HG02870 (cell line): ENCODE measurements around the gene RAI1.

ENCODE experiments used
- ATAC-seq: cut with Tn5 transposase; IDR thresholded peaks from one replicate; pipeline ENCODE4 v1.9.1; 2021; ENCODE audit warnings: mild to moderate bottlenecking, moderate library complexity; ENCODE audit not compliant: unreplicated experiment

RAI1 gene

GRCh38 chr17:17823433-17824118, 142.3 kb downstream of the RAI1 start:
- ATAC-seq: peak; percentile 62

- ATAC-seq: peak; percentile 9
These were observed 143.0 kb downstream of the RAI1 start for GRCh38 chr17:17824119-17824782.

GRCh38 chr17:17824783-17825614, 143.7 kb downstream of the RAI1 start:
- no peak for ATAC-seq

GRCh38 chr17:17826342-17826713, 145.1 kb downstream of the RAI1 start:
- ATAC-seq: no peak

- no peak for ATAC-seq
These were observed 145.9 kb downstream of the RAI1 start for GRCh38 chr17:17826942-17827785.

- no peak for ATAC-seq
These were observed 146.8 kb downstream of the RAI1 start for GRCh38 chr17:17827826-17828621.

GRCh38 chr17:17830269-17830567, 149.0 kb downstream of the RAI1 start:
- no peak for ATAC-seq

GRCh38 chr17:17830740-17831207, 149.5 kb downstream of the RAI1 start:
- ATAC-seq: no peak

GRCh38 chr17:17831208-17832031, 150.2 kb downstream of the RAI1 start:
- no peak for ATAC-seq

- no peak for ATAC-seq
These were observed 150.7 kb downstream of the RAI1 start for GRCh38 chr17:17832032-17832363.

- ATAC-seq: peak; percentile 5
These were observed 152.6 kb downstream of the RAI1 start for GRCh38 chr17:17833658-17834357.

GRCh38 chr17:17834974-17835373, 153.7 kb downstream of the RAI1 start:
- ATAC-seq: no peak

- ATAC-seq: no peak
These were observed 154.4 kb downstream of the RAI1 start for GRCh38 chr17:17835415-17836249.

- ATAC-seq: peak; percentile 60
These were observed 155.1 kb downstream of the RAI1 start for GRCh38 chr17:17836250-17836817.

- peak; percentile 21 for ATAC-seq
These were observed 155.6 kb downstream of the RAI1 start, which contains the start of gene SREBF1 for GRCh38 chr17:17836818-17837379. Gene SREBF1 (minus strand): TSS chr17:17836986. CDS start chr17:17836817, 169 bp downstream.

- ATAC-seq: no peak
These were observed 156.1 kb downstream of the RAI1 start for GRCh38 chr17:17837380-17837821.
